Naive B cell (primary cell): ENCODE data around the gene ADAM21. TPM values are rescaled to one million over a fixed set of nuclear protein-coding genes. Genes with fewer than 3 reads are reported as not detected.
A peak's percentile ranks its signal among the peaks of the same experiment; 100 is the strongest.
"Not testable (repeated sequence)": the region's sequence is repeated elsewhere in the genome, so short reads cannot be mapped to it uniquely, and the experiment has no call there.

Source experiments
- ATAC-seq, 2 donors: fragments of 150-1000 bp; cut with Tn5 transposase; 2 replicates each; pipeline ENCODE4 v1.10.0; 2021; ENCODE audit warnings: low read depth in 2 of 2, mild to moderate bottlenecking in 2 of 2, moderate library complexity in 2 of 2
- DNase-seq: peaks from one replicate; pipeline ENCODE4 v3.0.0; 2022
- H3K27ac Mint-ChIP-seq, 6 donors: one replicate each; pipeline ENCODE4 v1.8.0; 2020 to 2022; ENCODE audit warnings: mild to moderate bottlenecking in 6 of 6, mixed read lengths in 6 of 6, moderate library complexity in 5 of 6, inconsistent platforms in 2 of 6
- H3K27me3 Mint-ChIP-seq, 3 donors: one replicate each; pipeline ENCODE4 v1.8.0; 2021 to 2022; ENCODE audit warnings: mixed read lengths in 3 of 3, mild to moderate bottlenecking in 1 of 3
- H3K36me3 Mint-ChIP-seq, 2 donors: one replicate each; pipeline ENCODE4 v1.8.0; 2020 to 2022; ENCODE audit warnings: mixed read lengths in 2 of 2, inconsistent platforms in 1 of 2, mild to moderate bottlenecking in 1 of 2
- H3K4me1 Mint-ChIP-seq, 3 donors: one replicate each; pipeline ENCODE4 v1.8.0; 2020 to 2022; ENCODE audit warnings: mixed read lengths in 3 of 3, inconsistent platforms in 1 of 3, mild to moderate bottlenecking in 1 of 3, moderate library complexity in 1 of 3
- H3K4me3 Mint-ChIP-seq, 8 donors: one replicate each; pipeline ENCODE4 v1.8.0; 2020 to 2022; ENCODE audit warnings: mild to moderate bottlenecking in 8 of 8, mixed read lengths in 8 of 8, moderate library complexity in 8 of 8, inconsistent platforms in 2 of 8
- H3K9me3 Mint-ChIP-seq, 7 donors: one replicate each; pipeline ENCODE4 v1.8.0; 2020 to 2022; ENCODE audit warnings: mixed read lengths in 7 of 7, mild to moderate bottlenecking in 5 of 7, inconsistent platforms in 2 of 7, moderate library complexity in 1 of 7
- polyA plus RNA-seq, 6 donors: library from polyadenylated mRNA; unstranded; fragments of 300-500 nt; fragmentation: Illumina TruSeq; gene quantifications; one replicate each; pipeline ENCODE4 v1.2.3, GENCODE V29; 2021; ENCODE audit warnings: low read depth in 6 of 6

The ADAM21 gene
- polyA plus RNA-seq, 6 donors from 2014 or later: 0.09 to 0.33 (median 0.21) TPM; not detected in 3

DNA sequence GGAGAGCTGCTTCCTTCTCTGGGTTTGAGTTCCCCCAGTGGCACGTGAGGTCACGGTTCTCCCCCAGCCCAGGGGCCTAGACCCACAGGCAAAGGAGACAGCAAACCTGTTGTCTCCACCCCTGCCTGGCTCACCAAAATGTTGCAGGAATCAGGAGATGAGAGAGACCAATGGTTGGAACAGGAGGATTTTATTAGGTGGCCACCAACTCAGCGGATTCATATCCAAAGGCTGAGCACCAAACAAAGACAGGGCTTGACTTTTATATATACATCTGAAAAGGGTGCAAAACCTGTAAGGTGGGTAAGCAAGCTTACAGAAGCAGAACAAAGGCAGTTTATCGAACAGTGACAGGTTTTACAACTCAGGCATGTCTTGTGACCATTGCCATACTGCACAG lies 9.2 kb upstream of the ADAM21 start:
- peaks cover 14 to 80% (median 50%) of the 10 kb centered on the region in 7 donors for H3K9me3 Mint-ChIP-seq
- peaks cover 21 to 46% of the 10 kb centered on the region in 2 donors for H3K36me3 Mint-ChIP-seq
- peaks cover 4 to 13% (median 8%) of the 10 kb centered on the region in 3 donors for H3K27me3 Mint-ChIP-seq
- no peak overlapping the region for H3K27ac Mint-ChIP-seq
- ATAC-seq: no peak
- no peak for DNase-seq
- H3K4me1 Mint-ChIP-seq: no peaks in the 10 kb centered on the region
- no peak overlapping the region for H3K4me3 Mint-ChIP-seq

DNA sequence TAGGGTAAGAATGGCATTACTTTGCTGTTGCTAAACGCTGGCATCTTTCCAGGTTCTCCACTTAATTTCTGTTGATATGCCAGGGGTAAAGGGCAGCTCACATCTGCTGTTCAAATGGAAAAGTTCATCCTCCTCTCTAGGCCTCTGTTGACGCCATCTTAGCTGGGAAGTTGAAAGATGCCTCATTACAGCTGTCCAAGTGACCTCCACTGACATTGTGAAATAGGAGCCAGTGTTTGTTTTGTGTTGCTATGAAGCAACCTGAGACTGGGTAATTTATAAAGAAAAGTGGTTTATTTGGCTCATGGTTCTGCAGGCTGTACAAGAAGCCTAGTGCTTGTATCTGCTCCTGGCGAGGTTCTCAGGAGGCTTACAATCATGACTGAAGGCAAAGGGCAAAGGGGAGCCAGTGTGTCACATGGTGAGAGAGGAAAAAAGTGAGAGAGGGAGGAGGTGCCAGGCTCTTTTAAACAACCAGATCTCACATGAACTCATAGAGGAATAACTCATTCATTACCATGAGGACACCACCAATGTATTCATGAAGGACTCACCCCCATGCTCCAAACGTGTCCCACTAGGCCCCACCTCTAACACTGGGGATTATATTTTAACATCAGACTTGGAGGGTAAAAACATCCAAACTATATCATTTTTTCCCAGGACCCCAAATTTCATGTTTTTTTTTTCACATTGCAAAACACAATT lies 3.2 kb upstream of the ADAM21 start:
- no peak overlapping the region for H3K4me3 Mint-ChIP-seq
- H3K27me3 Mint-ChIP-seq: no peaks in the 10 kb centered on the region
- H3K4me1 Mint-ChIP-seq: no peaks in the 10 kb centered on the region
- H3K27ac Mint-ChIP-seq: no peak overlapping the region
- no peak for DNase-seq
- ATAC-seq: no peak
- peaks cover 9 to 23% of the 10 kb centered on the region in 2 donors for H3K36me3 Mint-ChIP-seq
- H3K9me3 Mint-ChIP-seq: peaks cover 5 to 26% (median 18%) of the 10 kb centered on the region in 7 donors

DNA sequence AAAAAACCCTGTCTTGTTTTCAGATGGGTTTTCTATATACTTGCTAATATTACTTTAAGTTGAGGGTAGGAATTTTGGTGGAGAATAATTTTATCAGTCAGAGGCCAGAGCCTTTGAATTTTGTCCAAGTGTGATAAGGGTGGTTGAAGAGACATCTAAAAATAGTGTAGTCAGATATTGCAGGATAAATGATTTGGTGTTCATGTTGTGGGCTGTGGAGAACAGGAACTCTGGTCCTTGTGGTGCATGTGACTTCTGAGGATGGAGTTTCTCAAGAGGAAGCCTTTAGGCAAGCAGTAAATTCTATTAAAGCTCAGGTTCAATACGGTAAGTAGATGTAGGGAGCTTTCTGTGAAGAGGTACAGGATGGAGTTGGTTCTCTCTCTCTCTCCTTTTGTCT lies 2.8 kb downstream of the ADAM21 start:
- DNase-seq (no peak), ATAC-seq (no peak)
- Mint-ChIP-seq H3K36me3 (no peaks in the 10 kb centered on the region), H3K4me3 (no peak overlapping the region), H3K27ac (no peak overlapping the region), H3K27me3 (peaks cover 0 to 10% (median 0%) of the 10 kb centered on the region in 3 donors), H3K9me3 (no peaks in the 10 kb centered on the region), H3K4me1 (no peaks in the 10 kb centered on the region)

DNA sequence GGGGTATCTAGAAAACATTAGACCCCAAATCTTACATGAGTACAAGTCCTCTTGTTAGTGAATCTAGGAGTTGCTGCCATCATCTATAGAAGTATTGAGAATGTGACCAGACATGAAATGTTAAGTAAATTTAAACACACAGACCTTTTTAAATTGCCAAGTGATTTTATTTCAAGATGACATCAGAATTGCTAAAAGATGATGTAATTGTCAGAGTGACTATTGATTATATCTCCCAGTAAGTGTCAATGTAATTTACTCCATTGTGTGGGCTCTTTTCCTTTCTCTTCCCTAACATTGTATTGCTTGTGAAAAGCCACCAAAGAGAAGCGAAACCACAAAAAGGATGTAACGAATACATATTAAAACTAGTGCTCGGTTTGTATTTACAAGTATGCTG lies 16.8 kb downstream of the ADAM21 start:
- Mint-ChIP-seq H3K9me3 (no peaks in the 10 kb centered on the region), H3K27me3 (peaks cover 0 to 8% (median 4%) of the 10 kb centered on the region in 3 donors), H3K36me3 (peaks cover 21 to 23% of the 10 kb centered on the region in 2 donors), H3K4me3 (no peak overlapping the region), H3K4me1 (no peaks in the 10 kb centered on the region), H3K27ac (no peak overlapping the region)
- no peak for ATAC-seq
- DNase-seq: no peak

DNA sequence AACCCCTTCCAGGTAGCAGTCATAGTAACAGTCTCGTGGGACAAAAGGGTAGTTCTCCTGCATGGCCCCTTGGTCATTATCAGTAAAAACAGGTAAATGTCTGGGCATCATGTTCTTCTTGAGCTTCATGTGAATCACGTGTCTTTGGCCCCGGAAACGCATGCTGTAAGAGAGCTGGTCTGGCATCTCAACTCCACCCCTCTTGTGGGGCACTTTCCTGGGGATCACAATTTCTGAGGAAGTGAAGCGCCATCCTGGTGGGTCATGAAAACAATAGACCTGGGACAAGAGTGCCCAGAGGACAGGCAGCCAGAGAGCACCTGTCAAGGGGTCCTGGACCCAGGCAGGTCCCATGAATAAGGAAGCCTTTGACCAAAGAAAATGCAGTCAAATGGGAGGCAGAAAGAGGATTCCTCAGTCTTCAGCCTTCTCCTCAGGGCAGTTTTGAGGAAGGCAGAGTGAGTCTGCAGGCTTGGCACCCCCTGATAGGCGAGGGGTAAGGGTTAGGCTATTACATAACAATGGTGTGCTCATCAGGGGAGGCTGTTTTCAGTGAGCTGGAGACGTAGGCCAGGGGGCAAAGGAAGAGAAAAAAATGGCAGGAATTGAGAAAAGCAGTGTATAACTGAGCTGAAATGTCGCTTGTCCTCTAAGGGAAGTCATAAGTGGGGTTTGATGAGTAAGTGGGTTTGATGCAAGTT lies 19.0 kb downstream of the ADAM21 start:
- ATAC-seq, H3K9me3 Mint-ChIP-seq, H3K27me3 Mint-ChIP-seq, DNase-seq, H3K4me1 Mint-ChIP-seq, H3K4me3 Mint-ChIP-seq: not testable (repeated sequence)
- peak overlapping the region in 1 of 6 donors; percentile 32 for H3K27ac Mint-ChIP-seq
- peaks cover 28 to 36% of the 10 kb centered on the region in 2 donors for H3K36me3 Mint-ChIP-seq

DNA sequence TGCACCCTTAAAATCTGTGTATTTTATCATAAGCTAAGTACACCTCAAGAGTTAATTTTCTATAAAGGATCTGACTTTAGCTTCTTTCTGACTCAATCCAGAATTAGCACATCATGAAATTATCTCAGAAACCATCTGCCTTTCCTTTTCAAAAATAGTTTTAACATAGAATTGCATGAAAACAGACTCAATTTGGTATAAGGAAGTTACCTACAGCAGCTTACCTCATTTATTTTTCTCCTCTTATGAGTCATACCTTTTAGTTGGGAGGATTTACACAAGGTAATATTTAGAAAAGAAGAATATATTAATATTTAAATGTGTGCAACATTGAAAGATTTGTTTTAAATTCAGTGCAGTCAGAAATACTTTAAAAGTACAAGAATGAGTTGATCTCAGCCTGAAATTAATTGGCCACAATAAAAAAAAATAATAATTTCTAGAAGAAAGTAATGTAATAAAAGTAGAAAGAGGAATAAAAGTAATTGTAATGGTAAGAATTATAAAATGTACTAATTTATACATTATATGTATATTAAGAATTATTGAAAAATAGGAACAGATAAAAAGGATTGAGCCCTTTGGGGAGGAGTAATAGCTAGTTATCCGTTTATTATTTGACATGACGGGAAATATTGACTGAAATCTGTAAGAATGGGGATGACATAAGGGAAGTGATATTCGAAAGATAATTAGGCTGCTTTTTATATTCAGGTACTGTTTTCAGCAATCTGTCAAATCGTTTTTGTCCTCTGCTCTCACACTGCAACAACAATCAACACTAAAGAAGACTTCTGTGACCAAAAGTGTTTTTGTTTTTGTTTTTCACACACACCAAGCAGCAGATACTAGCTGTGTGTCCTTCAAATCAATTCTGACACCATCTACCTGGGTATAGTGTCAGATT lies 20.5 kb downstream of the ADAM21 start:
- H3K4me1 Mint-ChIP-seq: no peaks in the 10 kb centered on the region
- H3K9me3 Mint-ChIP-seq: peaks cover 0 to 10% (median 4%) of the 10 kb centered on the region in 7 donors
- H3K27me3 Mint-ChIP-seq: no peaks in the 10 kb centered on the region
- H3K36me3 Mint-ChIP-seq: peaks cover 28 to 36% of the 10 kb centered on the region in 2 donors
- no peak for ATAC-seq
- H3K27ac Mint-ChIP-seq: no peak overlapping the region
- no peak overlapping the region for H3K4me3 Mint-ChIP-seq
- no peak for DNase-seq

DNA sequence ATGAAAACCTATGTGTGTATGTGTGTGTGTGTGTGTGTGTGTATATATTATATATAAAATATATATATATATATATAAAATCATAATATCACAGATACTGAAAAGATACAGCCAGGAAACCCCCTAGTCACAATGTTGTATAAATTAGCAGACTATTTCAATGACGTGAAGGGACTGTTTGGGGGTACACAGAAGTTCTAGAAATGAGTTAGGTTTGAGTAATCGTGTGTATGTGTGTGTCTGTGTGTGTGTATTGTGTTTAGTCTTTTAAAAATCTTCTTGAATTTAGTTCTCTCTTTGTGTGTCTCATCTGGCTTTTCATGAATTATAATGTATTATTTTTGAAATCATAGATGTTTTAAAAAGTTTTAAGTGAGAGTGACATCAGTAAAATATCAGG lies 21.9 kb downstream of the ADAM21 start:
- Mint-ChIP-seq H3K27me3 (no peaks in the 10 kb centered on the region), H3K4me1 (no peaks in the 10 kb centered on the region), H3K36me3 (peaks cover 28 to 33% of the 10 kb centered on the region in 2 donors), H3K4me3 (no peak overlapping the region), H3K9me3 (peaks cover 0 to 10% (median 4%) of the 10 kb centered on the region in 7 donors), H3K27ac (no peak overlapping the region)
- ATAC-seq: no peak
- no peak for DNase-seq

DNA sequence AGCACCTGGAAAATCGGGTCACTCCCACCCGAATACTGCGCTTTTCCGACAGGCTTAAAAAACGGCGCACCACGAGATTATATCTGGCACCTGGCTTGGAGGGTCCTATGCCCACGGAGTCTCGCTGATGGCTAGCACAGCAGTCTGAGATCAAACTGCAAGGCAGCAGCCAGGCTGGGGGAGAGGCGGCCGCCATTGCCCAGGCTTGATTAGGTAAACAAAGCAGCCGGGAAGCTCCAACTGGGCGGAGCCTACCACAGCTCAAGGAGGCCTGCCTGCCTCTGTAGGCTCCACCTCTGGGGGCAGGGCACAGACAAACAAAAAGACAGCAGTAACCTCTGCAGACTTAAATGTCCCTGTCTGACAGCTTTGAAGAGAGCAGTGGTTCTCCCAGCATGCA lies 23.5 kb downstream of the ADAM21 start:
- H3K27ac Mint-ChIP-seq, H3K4me1 Mint-ChIP-seq, DNase-seq, ATAC-seq, H3K27me3 Mint-ChIP-seq, H3K4me3 Mint-ChIP-seq: not testable (repeated sequence)
- peaks cover 17 to 21% of the 10 kb centered on the region in 2 donors for H3K36me3 Mint-ChIP-seq
- H3K9me3 Mint-ChIP-seq: peaks cover 0 to 16% (median 9%) of the 10 kb centered on the region in 7 donors

DNA sequence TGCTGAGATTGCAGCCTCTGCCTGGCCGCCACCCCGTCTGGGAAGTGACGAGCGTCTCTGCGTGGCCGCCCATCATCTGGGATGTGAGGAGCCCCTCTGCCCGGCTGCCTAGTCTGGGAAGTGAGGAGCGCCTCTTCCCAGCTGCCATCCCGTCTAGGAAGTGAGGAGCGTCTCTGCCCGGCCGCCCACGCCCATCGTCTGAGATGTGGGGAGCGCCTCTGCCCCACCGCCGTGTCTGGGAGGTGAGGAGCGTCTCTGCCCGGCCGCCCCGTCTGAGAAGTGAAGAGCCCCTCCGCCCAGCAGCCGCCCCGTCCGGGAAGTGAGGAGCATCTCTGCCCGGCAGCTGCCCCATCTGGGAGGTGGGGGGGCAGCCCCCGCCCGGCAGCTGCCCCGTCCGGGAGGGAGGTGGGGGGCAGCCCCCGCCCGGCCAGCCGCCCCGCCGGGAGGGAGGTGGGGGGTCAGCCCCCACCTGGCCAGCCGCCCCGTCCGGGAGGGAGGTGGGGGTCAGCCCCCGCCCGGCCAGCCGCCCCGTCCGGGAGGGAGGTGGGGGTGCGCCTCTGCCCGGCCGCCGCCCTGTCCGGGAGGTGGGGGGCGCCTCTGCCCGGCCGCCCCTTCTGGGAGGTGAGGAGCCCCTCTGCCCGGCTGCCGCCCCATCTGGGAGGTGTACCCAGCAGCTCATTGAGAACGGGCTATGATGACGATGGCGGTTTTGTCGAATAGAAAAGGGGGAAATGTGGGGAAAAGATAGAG lies 25.6 kb downstream of the ADAM21 start:
- not testable (repeated sequence) for H3K27ac Mint-ChIP-seq, H3K27me3 Mint-ChIP-seq, H3K4me1 Mint-ChIP-seq, DNase-seq, ATAC-seq, H3K4me3 Mint-ChIP-seq
- H3K9me3 Mint-ChIP-seq: peaks cover 0 to 16% (median 9%) of the 10 kb centered on the region in 7 donors
- peaks cover 7 to 13% of the 10 kb centered on the region in 2 donors for H3K36me3 Mint-ChIP-seq

DNA sequence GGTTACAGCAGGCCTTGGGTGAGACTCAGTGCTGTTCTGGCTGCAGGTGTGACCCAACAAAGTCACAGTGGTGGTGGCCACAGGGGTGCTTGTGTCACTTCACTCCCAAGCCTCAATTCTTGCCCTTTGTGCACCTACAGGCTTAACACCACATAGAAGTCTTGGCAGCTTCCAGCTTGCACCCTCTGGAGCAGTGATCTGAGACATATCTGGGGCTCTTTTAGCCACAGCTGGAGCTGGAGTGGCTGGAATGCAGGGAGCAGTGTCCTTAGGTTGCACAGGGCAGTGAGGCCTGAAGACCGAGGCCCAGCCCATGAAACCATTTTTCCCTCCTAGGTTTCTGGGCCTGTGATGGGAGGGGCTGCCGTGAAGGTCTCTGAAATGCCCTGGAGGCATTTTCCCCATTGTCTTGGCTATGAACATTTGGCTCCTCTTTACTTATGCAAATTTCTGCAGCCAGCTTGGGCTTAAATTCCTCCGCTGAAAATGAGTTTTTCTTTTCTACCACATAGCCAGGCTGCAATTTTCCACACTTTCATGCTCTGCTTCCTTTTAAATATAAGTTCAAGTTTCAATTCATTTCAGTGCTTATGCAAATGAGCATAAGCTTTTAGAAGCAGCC lies 37.7 kb downstream of the ADAM21 start:
- no peak for ATAC-seq
- H3K36me3 Mint-ChIP-seq: peaks cover 25 to 45% of the 10 kb centered on the region in 2 donors
- DNase-seq: no peak
- H3K27ac Mint-ChIP-seq: no peak overlapping the region
- H3K4me3 Mint-ChIP-seq: peak overlapping the region in 1 of 8 donors; percentile 22
- peaks cover 10 to 78% (median 55%) of the 10 kb centered on the region in 7 donors for H3K9me3 Mint-ChIP-seq
- H3K4me1 Mint-ChIP-seq: no peaks in the 10 kb centered on the region
- H3K27me3 Mint-ChIP-seq: no peaks in the 10 kb centered on the region

DNA sequence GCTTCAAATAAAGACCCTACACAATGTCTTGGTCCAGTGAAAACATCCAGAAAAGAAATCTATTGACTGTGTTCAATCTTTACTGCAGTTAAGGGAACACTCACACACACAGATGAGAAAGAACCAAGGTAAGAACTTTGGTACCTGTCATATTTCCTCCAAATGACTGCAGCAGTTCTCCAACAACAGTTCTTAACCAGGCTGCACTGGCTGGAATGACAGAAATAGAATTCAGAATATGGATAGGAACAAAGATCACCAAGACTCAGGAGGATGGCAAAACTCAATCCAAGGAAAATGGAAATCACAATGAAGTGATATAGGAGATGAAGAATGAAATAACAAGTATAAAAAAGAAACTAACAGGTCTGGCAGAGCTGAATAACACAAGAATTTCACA lies 46.2 kb downstream of the ADAM21 start:
- Mint-ChIP-seq H3K4me1 (peaks cover 0 to 12% (median 0%) of the 10 kb centered on the region in 3 donors), H3K27ac (peak overlapping the region in 1 of 6 donors; percentile 28), H3K4me3 (no peak overlapping the region), H3K9me3 (peaks cover 3 to 30% (median 14%) of the 10 kb centered on the region in 7 donors), H3K27me3 (peaks cover 0 to 7% (median 0%) of the 10 kb centered on the region in 3 donors), H3K36me3 (peaks cover 22 to 38% of the 10 kb centered on the region in 2 donors)
- ATAC-seq: no peak
- no peak for DNase-seq
